GM23338 (cell line): Measurements from ENCODE around the gene JRKL.

Experiments
- CREB1 ChIP-seq: fragments of 250-450 bp; sonication (Bioruptor Pico); IDR thresholded peaks from 2 replicates; pipeline ENCODE4 v1.5.0; 2020; ENCODE audit warnings: low read depth, mild to moderate bottlenecking, moderate library complexity
- EZH2 ChIP-seq: fragments of 200-600 bp; sonication (generic); IDR thresholded peaks from one replicate; pipeline ENCODE4 v1.8.0; 2017; ENCODE audit warnings: antibody characterized with exemption, mild to moderate bottlenecking, low read depth; ENCODE audit not compliant: unreplicated experiment
- EZH2phosphoT487 ChIP-seq: fragments of 200-600 bp; sonication (generic); IDR thresholded peaks from one replicate; pipeline ENCODE4 v1.8.1; 2018; ENCODE audit warnings: antibody characterized with exemption; ENCODE audit not compliant: unreplicated experiment
- JUNB ChIP-seq: IDR thresholded peaks from one replicate; pipeline ENCODE4 v1.6.1; 2016; ENCODE audit warnings: antibody characterized with exemption; ENCODE audit not compliant: unreplicated experiment
- NANOG ChIP-seq: IDR thresholded peaks from 2 replicates; pipeline ENCODE4 v1.6.1; 2016; ENCODE audit warnings: antibody characterized with exemption, borderline replicate concordance
- POLR2AphosphoS5 ChIP-seq: IDR thresholded peaks from 2 replicates; pipeline ENCODE4 v1.6.1; 2016; ENCODE audit warnings: antibody characterized with exemption, low read depth
- REST ChIP-seq: IDR thresholded peaks from one replicate; pipeline ENCODE4 v1.6.1; 2018; ENCODE audit warnings: antibody characterized with exemption; ENCODE audit not compliant: unreplicated experiment
- TF ChIP-seq, protein P1 (sequence below), 2 experiments: fragments of 200-600 bp in 1 of 2; sonication (generic) in 1 of 2; conservative IDR thresholded peaks; 2 replicates each; pipeline versions ENCODE4 v1.5.1 to v1.6.1; 2016 to 2017; ENCODE audit warnings: antibody characterized with exemption in 2 of 2, low read depth in 2 of 2, mild to moderate bottlenecking in 2 of 2, moderate library complexity in 1 of 2

- TF ChIP-seq, protein P1, sequence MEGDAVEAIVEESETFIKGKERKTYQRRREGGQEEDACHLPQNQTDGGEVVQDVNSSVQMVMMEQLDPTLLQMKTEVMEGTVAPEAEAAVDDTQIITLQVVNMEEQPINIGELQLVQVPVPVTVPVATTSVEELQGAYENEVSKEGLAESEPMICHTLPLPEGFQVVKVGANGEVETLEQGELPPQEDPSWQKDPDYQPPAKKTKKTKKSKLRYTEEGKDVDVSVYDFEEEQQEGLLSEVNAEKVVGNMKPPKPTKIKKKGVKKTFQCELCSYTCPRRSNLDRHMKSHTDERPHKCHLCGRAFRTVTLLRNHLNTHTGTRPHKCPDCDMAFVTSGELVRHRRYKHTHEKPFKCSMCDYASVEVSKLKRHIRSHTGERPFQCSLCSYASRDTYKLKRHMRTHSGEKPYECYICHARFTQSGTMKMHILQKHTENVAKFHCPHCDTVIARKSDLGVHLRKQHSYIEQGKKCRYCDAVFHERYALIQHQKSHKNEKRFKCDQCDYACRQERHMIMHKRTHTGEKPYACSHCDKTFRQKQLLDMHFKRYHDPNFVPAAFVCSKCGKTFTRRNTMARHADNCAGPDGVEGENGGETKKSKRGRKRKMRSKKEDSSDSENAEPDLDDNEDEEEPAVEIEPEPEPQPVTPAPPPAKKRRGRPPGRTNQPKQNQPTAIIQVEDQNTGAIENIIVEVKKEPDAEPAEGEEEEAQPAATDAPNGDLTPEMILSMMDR (conservative IDR thresholded peaks at IDR 0.05; ENCODE audit: low read depth in 2 of 2): no peak
- no peak for TF ChIP-seq POLR2AphosphoS5
- TF ChIP-seq EZH2: no peak
- no peak for TF ChIP-seq CREB1 (CRISPR knock-in tag)
- no peak for TF ChIP-seq JUNB
- no peak for TF ChIP-seq EZH2phosphoT487
- TF ChIP-seq REST: no peak
- TF ChIP-seq NANOG: no peak
Observed at GRCh38 chr11:96397863-96398262, 8.1 kb downstream of the JRKL start.
